GM19324 (cell line): Measurements from ENCODE around the gene MED25.

Source experiments
- ATAC-seq: cut with Tn5 transposase; IDR thresholded peaks from one replicate; pipeline ENCODE4 v1.9.1; 2021; ENCODE audit warnings: mild to moderate bottlenecking, moderate library complexity; ENCODE audit not compliant: unreplicated experiment, low FRiP score

The MED25 gene

DNA sequence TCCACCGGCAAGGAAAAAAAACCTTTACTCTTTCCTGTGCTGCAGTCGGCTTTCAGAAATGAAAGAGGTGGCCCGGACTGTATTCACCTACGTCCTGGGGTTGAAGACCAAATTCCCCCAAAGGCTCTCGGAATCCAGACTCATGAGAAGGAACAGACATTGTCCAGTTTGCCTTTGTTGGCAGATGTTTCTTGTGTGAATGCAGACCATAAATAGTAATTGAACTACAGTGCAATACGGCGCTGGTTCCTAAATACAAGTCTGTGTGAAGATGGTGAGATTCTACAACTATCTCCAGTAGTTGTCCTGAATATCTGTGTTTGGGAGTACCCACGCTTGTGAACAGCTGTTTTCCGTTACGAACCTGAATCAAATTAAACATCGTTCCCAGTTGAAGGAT lies 21.6 kb downstream of the MED25 start:
- ATAC-seq, result no peak

DNA sequence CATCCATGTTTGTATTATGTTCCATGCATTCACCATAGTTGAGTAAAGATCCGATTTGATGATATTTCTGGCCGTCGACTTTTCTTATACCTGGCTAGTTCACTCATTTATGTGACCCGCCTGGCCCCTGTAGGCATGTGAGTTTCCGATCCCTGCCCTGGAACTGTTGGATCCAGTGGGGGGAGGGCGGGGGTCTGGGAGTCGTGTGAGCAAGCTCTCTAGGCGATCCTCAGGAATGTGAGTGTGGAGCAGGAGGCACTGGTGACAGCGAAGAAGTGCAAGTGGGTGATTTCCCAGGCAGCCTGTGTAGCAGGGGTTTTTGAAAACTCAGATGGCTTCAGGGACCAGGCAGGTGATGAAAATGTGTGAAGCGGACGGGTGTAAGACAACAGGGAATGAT lies 22.2 kb downstream of the MED25 start:
- ATAC-seq, result no peak

GRCh38 chr19:49840736-49841249 lies 22.7 kb downstream of the MED25 start:
- no peak for ATAC-seq

DNA sequence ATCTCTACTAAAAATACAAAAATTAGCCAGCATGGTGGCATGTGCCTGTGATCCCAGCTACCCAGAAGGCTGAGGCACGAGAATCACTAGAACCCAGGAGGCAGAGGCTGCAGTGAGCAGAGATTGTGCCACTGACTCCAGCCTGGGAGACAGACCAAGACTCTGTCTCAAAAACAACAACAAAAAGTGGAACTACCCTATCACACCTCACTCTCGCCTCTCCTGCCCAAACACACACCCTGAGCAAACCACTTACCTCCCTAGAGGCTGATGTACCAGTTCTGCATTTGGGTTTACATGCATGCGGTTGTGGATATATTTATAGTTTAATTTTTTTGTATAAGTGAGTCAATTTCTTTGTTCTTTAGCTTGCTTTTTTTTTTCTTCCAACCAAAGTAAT lies 25.2 kb downstream of the MED25 start:
- no peak for ATAC-seq

DNA sequence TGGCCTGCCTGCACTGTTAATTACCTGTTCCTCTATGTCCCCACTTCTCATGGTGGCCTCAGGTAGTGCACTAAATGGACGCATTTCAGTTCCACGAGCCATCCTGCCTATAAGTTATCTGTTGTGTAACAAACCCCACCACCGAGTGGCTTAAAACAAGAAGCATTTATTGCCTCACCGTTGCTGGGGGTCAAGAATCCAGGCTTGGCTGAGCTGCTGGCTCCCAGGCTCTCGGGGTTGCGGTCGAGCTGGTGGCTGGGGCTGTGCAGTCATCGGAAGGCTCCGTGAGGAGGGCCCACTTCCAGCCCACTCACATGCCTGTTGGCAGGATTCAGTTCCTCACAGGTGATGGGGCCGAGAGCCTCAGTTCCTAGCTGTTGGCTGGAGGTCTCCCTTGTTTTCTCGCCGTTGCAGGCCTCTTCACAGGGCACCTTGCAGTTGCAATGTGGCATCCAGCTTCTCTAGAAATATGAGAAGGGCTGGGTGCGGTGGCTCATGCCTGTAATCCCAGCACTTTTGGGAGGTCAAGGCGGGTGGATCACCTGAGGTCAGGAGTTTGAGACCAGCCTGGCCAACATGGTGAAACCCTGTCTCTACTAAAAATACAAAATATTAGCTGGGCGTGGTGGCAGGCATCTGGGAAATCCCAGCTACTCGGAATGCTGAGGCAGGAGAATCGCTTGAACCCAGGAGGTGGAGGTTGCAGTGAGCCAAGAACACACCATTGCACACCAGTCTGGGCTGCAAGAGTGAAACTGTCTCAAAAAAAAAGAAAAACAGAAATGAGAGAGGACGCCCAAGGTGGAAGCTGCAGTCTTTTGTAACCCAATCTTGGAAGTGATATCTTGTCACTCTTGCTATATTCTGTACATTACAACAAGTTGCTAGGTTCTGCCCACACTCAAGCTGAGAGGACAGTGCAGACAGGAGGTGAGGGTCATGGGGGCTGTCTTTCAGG lies 26.3 kb downstream of the MED25 start:
- ATAC-seq, result no peak

DNA sequence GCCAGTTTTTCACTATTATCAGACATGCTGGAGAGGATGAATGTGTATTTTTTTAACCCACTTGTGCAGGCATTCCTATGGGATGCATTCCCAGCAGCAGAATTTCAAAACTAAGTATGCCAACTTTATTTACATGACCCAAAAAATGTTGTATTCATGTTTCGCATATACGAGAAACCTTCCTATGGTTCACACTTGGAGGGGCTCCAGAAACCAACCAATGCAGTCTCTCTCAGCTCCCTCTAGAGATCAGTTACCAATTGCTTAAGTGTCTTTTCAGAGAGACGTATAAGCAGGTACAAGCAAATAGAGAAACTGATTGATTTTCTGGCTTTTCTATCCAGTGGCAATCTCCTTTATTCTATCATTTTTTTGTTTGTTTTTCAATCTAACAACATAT lies 27.3 kb downstream of the MED25 start:
- ATAC-seq, result no peak

GRCh38 chr19:49846408-49846807 lies 28.3 kb downstream of the MED25 start:
- ATAC-seq, result no peak

- ATAC-seq, result no peak
These were observed 29.9 kb downstream of the MED25 start for GRCh38 chr19:49847731-49848696.

- no peak for ATAC-seq
These were observed 30.8 kb downstream of the MED25 start for GRCh38 chr19:49848938-49849337.

DNA sequence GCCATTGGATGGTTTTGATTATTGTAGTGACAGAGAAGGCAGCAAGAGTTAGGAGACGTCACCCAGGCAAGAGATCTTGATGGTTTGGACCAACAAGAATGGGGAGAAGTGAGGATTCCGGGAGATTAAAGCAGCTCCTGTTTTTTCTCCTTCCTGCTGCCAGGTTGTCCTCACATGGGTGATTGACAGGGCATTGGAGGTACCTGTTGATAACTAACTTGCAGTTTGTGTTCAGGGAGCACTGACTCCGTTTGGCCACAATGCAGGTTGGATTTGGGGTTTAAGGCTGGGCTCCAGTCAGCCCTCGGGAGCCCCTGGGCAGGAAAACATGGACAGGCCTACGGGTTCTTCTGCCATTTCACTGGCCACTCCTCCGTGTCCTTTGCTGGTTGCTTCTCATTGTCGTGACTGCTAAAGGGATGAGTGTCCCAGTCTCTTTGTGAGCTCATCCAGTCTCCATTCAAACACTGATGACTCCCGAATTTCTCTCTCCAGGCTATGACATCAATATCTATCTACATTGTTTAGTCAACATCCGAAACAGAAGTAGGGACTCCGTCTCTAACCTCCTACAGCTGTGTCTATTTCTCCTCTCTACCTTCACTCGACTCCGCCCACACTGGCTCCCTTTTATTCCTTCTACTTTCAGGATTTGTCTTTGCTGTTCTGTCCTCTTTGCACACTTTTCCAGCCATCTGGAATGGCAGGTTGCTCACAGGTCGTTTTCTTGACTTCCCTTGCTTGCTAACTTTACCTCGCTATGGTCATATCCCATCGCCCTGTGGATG lies 31.5 kb downstream of the MED25 start:
- no peak for ATAC-seq

DNA sequence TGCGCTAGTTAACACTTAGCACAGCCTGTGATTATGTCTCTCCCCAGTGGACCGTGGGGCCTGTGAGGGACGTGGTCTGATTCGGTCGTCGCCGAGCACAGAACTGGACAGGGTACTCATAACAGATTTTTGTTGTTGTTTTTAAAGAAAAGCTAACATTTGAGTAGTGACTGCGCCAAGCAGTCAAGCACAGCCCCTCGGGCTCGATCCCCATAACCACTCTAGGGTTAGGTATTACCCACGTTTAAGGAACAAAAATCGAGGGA lies 32.1 kb downstream of the MED25 start:
- no peak for ATAC-seq

DNA sequence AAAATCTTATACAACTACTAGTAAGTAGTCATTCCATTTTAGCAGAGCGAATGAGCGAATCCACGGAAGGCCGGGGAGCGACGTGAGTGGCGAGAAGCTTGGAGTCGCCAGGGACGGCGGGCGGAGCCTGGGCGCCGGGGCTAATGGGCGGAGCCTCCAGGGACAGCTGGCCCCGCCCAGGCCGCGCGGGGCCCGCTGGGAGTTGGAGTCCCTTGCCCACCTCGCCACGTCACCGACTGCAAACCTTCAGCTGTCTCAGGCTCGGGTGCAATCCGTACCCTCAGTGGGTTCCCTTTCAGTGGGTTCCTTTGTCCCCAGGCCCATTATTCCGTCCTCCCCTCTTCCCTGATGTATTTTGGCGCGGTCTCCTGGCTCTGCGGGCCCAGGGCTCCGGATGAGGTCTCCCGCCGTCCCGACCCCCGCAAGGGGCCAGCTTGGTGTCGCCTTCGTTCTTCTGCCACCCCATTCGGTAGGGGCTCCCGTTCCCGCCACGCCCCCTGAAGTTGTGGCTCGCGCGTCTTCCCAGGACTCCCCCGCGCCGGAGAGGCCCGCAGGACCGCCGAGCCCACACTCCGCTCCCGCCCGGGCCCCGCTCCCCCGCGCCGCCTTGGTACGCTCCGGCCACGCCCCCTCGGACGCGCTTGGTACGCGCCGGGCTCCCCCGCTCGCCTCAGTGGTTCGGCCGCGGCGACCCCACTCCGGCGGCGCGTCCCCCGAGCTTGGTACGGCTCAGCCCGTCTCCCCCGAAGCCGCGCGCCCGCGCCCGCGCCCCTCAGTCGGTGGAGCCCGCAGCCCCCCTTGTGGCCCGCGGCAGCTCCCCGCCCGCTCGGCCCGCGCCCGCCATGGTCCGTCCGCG lies 32.6 kb downstream of the MED25 start, which contains the start of gene PTOV1:
Gene PTOV1 (plus strand): TSS at position 673 of the 856 bp plus-strand sequence.
- ATAC-seq, result peak; percentile 67

DNA sequence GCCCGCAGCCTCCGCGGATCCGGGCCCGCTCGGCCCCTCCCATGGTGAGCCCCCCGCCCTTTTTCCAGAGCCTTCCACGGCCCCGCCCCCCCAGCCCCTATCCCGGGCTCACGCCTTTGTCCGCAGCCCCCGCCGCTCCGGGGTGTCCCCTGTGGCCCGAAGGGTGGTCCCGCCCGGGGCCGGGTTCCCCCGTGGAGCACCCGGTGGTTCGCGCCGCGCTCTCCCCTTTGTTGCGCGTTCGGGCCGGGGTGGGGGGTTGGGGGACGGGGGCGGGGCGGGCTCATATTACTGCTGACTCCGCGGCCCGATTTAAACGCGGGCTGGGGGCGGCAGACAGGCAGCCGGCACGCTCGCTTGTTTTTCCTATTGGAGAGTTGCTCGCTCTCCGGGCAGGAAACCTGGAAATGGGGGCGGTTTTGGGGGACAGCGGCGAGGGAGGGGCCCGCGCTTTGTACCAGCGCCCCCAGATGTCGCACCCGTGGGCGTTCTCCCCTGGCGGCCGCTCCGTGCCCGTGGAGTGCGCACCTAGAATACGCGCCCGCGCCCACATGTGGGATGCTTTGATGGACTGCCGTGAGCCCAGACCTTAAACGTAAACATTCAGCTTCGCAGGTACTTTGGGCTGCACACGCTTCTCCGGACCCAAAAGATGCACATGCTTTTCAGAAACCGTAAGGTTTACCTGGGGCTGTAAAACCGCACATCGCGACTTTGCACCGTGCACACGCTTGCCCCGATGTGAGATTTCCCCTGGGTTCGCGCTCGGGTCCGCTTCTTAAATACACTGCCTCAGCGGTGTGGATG lies 33.6 kb downstream of the MED25 start:
- ATAC-seq, result peak; percentile 10

DNA sequence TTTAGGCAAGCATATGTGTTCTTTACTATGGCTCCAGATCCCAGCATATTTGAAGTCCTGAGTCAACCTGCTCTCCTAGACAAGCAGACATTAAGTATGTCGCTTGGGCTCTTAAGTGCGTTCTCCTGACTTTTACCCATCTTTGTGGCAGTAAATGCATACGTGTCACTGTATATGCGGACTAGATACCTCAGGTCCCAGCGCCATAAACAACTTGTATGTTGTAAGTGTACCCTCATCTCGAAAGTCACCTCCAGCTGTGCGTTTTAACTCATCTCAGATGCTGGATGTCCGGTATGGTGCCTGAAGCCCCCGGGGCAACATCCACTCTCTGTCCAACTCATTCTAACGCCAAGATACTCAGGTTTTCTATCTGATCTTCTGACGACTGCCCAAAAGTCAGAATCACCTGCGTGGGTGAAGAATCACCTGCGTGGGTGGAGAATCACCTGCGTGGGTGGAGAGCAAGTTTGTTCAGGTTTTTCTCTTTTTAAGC lies 34.6 kb downstream of the MED25 start:
- ATAC-seq, result no peak

- no peak for ATAC-seq
These were observed 35.8 kb downstream of the MED25 start for GRCh38 chr19:49853852-49854377.

GRCh38 chr19:49854378-49855263 lies 36.5 kb downstream of the MED25 start:
- ATAC-seq, result no peak

- ATAC-seq, result no peak
These were observed 37.2 kb downstream of the MED25 start for GRCh38 chr19:49855277-49855675.
